HepG2 (cell line): ENCODE results near the gene CREB3. TPM values are rescaled to one million over a fixed set of nuclear protein-coding genes. Genes with fewer than 3 reads are reported as not detected.

Source experiments
- ETV5 ChIP-seq: IDR thresholded peaks from 2 replicates; pipeline ENCODE4 v1.6.1; 2018; ENCODE audit warnings: missing biosample characterization, missing genetic modification reagents, inconsistent platforms, borderline replicate concordance
- GMEB1 ChIP-seq: sonication (generic); formaldehyde crosslinking; IDR thresholded peaks from 2 replicates; pipeline ENCODE4 v1.5.1; 2020; ENCODE audit warnings: missing genetic modification reagents, mild to moderate bottlenecking, borderline replicate concordance
- MLXIP ChIP-seq: sonication (generic); formaldehyde crosslinking; IDR thresholded peaks from 2 replicates; pipeline ENCODE4 v1.9.0; 2021; ENCODE audit warnings: missing genetic modification reagents, borderline replicate concordance
- PAXIP1 ChIP-seq: sonication (generic); formaldehyde crosslinking; conservative IDR thresholded peaks from 2 replicates; pipeline ENCODE4 v1.4.0; 2020; ENCODE audit warnings: mild to moderate bottlenecking, missing genetic modification reagents, moderate library complexity
- PBX2 ChIP-seq: IDR thresholded peaks from 2 replicates; pipeline ENCODE4 v1.6.1; 2016; ENCODE audit warnings: control low read depth
- PBX3 ChIP-seq: sonication (generic); formaldehyde crosslinking; IDR thresholded peaks from 2 replicates; pipeline ENCODE4 v1.8.1; 2023; ENCODE audit warnings: missing genetic modification reagents, inconsistent platforms, borderline replicate concordance
- PCBP2 ChIP-seq: fragments of 200-400 bp; formaldehyde crosslinking; optimal IDR thresholded peaks from 2 replicates; pipeline ENCODE3; 2018; ENCODE audit warnings: low read length, low read depth; ENCODE audit not compliant: poor library complexity, severe bottlenecking
- RCOR2 ChIP-seq: IDR thresholded peaks from 2 replicates; pipeline ENCODE4 v1.6.1; 2016; ENCODE audit warnings: missing biosample characterization, missing genetic modification reagents
- XRCC5 ChIP-seq: fragments of 200-400 bp; formaldehyde crosslinking; optimal IDR thresholded peaks from 2 replicates; pipeline ENCODE3; 2017; ENCODE audit warnings: mild to moderate bottlenecking, low read length
- ZFP91 ChIP-seq: sonication (generic); formaldehyde crosslinking; IDR thresholded peaks from 2 replicates; pipeline ENCODE4 v1.9.0; 2022; ENCODE audit warnings: missing genetic modification reagents, mild to moderate bottlenecking, borderline replicate concordance
- ZMAT5 ChIP-seq: sonication (generic); formaldehyde crosslinking; IDR thresholded peaks from 2 replicates; pipeline ENCODE4 v1.5.0; 2020; ENCODE audit warnings: mild to moderate bottlenecking, low read depth, missing genetic modification reagents, borderline replicate concordance
- ZNF414 ChIP-seq: sonication (generic); formaldehyde crosslinking; IDR thresholded peaks from 2 replicates; pipeline ENCODE4 v1.5.0; 2020; ENCODE audit warnings: missing genetic modification reagents
- ZNF703 ChIP-seq: sonication (generic); formaldehyde crosslinking; IDR thresholded peaks from 2 replicates; pipeline ENCODE4 v1.5.1; 2020; ENCODE audit warnings: missing genetic modification reagents, mild to moderate bottlenecking, moderate library complexity, borderline replicate concordance
- polyA plus RNA-seq, 8 experiments: library from polyadenylated mRNA; depleted of rRNA in 3 of 8; stranded (reverse) in 7 of 8; unstranded in 1 of 8; fragments of >200 nt; fragmentation: Illumina TruSeq in 4 of 8; extraction: Trizol in 4 of 8; gene quantifications; 2 replicates each; pipeline versions ENCODE4 v1.2.1 to v1.2.3, GENCODE V29; 2011 to 2016; ENCODE audit warnings: low read depth in 4 of 8, missing spikeins in 1 of 8, mixed read lengths in 1 of 8; ENCODE audit not compliant: insufficient read depth in 1 of 8
- total RNA-seq, 5 experiments: library from RNA; depleted of rRNA; stranded (reverse); fragments of >200 nt; fragmentation: Illumina TruSeq; extraction: Trizol; gene quantifications; 2 replicates each; pipeline ENCODE4 v1.2.3, GENCODE V29; 2016; ENCODE audit warnings: low read depth in 1 of 5

Gene CREB3
- total and polyA plus RNA-seq, 2 of the 13 experiments (the other 11 are each of a cell fraction or from before 2014, with no cell fraction given), result 11.1 to 34.2 TPM

- TF ChIP-seq PBX2 (CRISPR knock-in tag), result no peak
- TF ChIP-seq GMEB1, result peak; percentile 94
- TF ChIP-seq ZFP91 (CRISPR knock-in tag), result peak; percentile 92
- peak; percentile 40 for TF ChIP-seq XRCC5
- TF ChIP-seq PCBP2, result no peak
- no peak for TF ChIP-seq ZNF703 (CRISPR knock-in tag)
- TF ChIP-seq RCOR2 (CRISPR knock-in tag), result no peak
- TF ChIP-seq ETV5 (CRISPR knock-in tag), result peak; percentile 94
- peak; percentile 38; the same call in 1 of the 2 replicates for TF ChIP-seq PBX3 (CRISPR knock-in tag)
- TF ChIP-seq MLXIP (CRISPR knock-in tag), result no peak
- peak; percentile 61 for TF ChIP-seq ZNF414
- TF ChIP-seq ZMAT5, result no peak
- TF ChIP-seq PAXIP1 (CRISPR knock-in tag), result peak; percentile 59
Observed at GRCh38 chr9:35732185-35732799, at the start of gene CREB3, which contains the start of gene TLN1 (continued).
